ENCODE results near the gene PARD3.
"Not testable (repeated sequence)": the region's sequence is repeated elsewhere in the genome, so short reads cannot be mapped to it uniquely, and the experiment has no call there.

The PARD3 gene

GRCh38 chr10:34444223-34445183, 370.6 kb downstream of the PARD3 start:
- DNase-seq = no peak

DNA sequence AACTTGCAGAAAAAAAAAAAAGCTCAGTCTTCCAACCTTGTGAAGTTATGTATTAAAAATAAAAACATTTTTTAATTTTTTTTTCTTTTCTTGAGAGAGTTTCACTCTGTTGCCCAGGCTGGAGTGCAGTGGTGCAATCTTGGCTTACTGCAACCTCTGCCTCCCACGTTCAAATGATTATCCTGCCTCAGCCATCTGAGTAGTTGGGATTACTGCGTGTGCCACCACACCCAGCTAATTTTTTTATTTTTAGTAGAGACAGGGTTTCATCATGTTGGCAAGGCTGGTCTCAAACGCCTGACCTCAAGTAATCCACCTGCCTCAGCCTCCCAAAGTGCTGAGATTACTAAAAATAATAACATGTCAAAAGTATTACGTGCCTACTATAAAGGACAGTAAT, 375.7 kb downstream of the PARD3 start:
- not testable (repeated sequence) for DNase-seq

DNA sequence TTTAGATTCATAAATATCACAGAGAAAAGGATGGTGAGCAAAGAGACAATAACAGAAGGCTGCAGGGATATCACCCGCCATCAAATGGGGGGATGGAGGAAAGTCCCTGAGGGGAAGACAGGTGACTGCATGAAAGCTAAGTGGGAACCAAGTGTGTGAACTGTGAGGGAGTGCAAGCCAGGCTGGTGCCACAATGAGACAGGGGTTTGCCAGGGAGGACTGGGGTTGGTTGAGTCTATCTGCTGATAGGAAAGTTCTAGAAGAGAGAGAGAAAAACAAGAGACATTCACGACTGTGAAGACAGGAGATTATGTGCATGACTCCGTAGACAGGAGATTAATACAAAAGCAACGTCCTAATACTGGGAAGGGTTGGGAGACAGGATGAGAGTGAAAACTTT, 376.4 kb downstream of the PARD3 start:
- DNase-seq = no peak

DNA sequence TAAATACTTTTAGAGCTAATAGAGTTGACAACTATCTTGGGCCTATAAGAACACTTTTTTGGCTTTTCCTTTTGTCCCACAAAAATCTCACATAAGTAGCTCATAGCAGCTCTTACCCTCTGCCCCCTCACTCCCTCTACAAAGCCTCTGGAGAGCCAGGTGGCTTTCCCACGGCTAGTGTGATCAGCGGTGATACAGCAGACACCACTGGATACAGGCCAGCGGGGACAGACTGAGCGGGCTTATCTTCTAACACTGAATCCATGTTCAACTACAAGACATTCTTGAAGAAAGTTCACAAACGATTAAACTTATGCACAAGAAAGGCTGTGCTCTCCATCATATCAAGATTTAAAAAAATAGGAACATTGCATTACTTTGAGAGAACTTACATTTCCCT, 377.2 kb downstream of the PARD3 start:
- no peak for DNase-seq

GRCh38 chr10:34434119-34434594, 380.9 kb downstream of the PARD3 start:
- DNase-seq = no peak

- DNase-seq = no peak
Observed at GRCh38 chr10:34433241-34434076, 381.6 kb downstream of the PARD3 start.

GRCh38 chr10:34432589-34432988, 382.5 kb downstream of the PARD3 start:
- DNase-seq = no peak

DNA sequence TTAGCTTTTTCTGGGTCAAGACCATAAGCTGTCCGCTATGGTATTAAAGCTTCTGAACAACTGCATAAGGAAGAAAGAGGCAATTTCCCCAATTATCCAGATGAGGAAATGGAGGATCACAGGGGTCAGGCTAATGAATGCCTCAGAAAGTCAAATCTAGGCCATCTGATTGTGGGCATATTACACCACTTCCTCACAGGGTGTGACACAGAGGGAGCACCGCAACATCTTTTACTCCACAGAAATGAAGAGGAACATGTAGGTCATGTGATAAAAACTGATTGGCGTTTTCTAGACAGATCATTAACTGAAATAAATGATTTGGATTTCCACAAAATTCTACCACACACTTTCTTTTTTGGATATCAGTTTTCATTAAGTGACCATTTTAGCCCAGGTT, 384.4 kb downstream of the PARD3 start:
- no peak for DNase-seq

GRCh38 chr10:34428501-34428900, 386.6 kb downstream of the PARD3 start:
- no peak for DNase-seq

DNA sequence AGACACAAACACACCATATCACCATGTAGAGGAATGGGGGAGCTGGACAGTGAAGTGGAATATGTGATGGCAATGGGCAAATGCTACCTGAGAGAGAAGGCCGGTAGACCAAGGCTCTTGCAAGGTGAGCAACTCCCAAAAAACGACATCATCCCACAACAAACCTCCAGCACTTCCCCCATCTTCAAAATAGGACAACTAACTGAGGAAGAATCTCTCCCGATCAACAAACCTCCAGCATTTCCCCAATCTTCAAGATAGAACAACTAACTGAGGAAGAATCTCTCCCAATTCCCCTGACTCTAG, 387.2 kb downstream of the PARD3 start:
- DNase-seq = no peak

DNA sequence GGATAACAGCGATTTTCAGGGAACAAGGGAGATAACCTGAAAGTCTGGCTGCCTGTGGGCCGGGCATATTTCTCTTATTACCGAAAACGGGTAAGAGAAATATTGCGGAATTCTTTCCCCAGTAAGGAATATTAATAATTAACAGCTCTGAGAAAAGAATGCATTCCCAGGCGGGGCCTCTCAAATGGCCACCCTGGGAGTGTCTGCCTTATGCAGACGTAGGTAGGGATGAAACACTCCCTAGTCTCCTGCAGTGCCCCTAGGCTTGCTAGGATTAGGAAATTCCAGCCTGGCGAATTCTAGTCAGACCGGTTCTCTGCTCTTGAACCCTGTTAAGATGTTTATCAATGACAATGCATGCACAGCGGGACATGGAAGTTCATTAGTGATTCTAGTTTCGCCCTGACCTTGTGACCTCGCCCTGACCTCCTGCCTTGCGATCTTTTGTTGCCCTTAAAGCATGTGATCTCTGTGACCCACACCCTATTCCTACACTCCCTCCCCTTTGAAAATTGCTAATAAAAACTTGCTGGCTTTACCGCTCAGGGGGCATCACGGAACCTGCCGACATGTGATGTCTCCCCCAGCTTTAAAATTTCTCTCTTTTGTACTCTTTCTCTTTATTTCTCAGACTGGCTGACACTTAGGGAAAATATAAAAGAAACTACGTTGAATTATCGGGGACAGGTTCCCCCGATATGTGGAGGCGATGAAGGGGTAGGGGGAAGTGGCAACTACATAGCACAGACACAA, 387.8 kb downstream of the PARD3 start:
- not testable (repeated sequence) for DNase-seq

DNA sequence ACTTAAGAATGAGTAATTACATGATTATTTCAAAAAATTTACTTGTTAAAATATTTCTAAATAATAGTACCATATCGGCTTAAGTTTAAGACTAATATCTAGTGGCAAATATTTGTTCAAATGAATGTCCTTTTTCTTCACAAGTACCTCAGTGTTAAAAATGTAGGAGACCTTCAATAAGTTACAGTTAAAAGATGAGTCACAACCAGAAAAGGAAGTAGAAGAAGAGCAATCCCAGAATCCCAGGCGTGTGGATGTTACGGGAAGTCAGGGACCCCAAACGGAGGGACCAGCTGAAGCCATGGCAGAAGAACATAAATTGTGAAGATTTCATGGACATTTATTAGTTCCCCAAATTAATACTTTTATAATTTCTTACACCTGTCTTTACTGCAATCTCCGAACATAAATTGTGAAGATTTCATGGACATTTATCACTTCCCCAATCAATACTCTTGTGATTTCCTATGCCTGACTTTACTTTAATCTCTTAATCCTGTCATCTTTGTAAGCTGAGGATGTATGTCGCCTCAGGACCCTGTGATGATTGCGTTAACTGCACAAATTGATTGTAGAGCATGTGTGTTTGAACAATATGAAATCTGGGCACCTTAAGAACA, 388.4 kb downstream of the PARD3 start:
- DNase-seq = not testable (repeated sequence)

DNA sequence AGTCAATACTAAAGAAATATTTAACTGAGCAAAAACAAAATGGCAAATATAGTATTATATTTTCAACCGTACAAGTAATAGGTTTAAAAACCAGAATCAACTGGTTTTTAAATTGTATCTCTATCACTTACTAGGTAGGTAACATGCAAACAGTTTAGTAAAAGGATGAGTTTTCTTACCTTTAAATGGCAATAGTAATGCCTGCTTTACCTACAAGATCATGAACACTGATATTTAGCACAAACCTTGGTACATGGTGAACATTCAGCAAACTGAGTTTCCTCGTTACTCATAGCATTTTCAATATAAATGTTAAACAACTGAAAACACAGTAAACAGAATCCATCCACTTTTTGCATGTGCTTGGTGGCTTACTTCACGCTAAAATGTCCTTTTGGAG, 389.1 kb downstream of the PARD3 start:
- DNase-seq = no peak

DNA sequence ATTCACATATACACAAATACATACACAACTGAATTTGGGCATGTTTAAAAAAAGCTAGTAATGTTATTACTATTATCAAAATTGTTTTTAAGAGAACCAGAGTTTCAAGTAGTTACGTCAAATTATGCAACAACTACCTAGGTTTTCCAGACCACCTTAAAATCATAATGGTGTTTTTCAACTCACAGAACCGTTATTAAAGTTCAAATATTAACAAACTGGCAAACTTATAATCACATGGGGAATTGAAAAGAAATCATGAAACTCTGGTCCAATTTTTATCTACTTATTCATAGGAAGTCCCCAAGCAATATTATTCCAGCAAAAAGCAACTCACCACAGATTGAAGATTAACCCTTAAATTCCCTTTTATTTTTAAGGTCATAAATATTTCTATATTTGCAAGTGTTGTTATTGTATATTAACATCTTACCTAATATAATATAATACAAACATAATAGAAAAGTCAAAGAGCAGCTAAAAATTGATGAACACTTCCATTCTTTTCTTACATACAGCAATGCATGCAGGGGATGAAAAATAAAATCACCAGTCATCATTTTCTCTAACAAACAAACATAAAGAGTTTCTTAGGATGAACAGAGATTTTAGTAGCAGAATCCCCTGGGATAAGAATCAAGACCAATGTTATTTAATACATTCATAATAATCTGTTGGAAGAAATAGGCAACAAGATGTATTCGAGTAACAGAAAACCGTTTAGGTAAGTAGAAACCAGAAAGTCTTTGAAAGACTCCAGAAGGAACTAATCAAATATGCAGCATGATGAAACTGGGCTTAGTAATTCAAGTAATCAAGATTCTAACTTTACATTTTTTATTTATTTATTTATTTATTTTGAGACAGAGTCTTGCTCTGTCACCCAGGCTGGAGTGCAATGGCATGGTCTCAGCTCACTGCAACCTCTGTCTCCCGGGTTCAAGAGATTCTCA, 391.1 kb downstream of the PARD3 start:
- DNase-seq = no peak

GRCh38 chr10:34420795-34421194, 394.3 kb downstream of the PARD3 start:
- no peak for DNase-seq

DNA sequence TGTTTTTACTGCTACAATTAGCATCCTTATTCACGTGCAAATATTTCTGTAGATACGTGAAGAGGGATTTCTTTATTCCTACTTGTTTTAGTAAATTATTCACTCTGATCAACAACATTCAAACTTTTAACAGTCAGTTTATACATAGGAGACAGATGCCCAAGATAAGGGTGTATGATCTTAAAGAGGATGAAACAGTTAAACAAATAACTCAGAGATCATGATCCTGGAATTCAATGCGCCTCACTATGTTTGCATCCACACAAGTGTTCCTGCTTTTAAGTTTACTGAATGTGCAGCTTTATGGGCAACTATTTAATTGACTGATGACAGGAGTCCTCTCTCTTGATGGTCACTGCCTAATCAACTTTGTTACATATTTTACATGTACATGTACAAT, 394.8 kb downstream of the PARD3 start:
- no peak for DNase-seq

DNA sequence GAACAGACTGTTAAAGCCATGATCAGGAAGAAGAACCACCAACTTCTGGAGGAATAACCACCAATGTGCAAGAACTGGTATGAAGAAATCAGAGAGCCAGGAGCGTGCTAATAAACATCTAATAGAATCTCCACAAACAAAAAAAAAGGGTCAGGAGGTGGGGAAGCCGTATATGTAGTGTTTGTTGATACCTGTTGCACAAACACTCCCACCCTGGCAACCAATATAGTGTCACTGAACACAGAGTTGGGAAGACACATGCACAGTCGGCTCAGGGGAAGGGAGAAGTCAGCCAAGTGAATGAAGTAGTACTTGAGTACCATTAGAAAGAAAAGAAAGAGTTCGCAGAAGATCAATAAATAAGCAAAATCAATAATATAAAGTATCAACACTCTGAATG, 400.1 kb downstream of the PARD3 start:
- no peak for DNase-seq

DNA sequence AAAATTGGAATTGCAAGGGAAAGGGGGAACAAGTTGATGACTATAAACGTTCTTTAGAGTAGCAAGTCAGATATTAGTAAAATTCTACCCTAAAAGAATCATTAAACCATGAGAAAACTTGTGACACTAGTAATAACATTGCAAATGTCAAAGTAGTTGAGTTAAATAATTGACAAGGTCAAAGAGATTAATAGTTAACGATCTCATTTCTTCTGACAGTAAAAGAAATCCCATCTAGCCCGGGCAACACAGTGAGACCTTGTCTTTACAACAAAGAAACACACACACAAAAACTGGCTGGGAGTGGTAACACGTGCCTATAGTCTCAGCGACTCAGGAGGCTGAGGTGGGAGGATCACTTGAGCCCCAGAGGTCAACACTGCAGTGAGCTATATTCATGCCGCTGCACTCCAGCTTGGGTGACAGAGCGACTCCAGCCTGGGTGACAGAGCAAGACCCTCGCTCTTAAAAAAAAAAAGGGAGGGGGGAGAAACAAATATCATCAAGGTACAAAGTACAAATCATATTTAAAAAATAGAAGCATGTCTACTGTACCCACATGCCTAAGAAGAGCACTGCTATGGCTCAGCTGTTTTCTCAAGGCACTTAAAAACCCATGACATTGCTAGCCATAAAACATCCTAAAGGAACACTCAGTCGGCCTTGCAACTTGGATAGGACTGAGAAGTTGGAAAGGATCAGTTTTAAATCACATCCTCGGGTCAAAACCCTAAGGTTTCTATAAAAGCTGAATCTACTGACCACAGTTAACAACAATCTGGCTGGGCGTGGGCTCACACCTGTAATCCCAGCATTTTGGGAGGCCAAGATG, 401.1 kb downstream of the PARD3 start:
- DNase-seq = no peak

- DNase-seq = no peak
Observed at GRCh38 chr10:34413214-34413613, 401.9 kb downstream of the PARD3 start.

GRCh38 chr10:34408956-34409355, 406.1 kb downstream of the PARD3 start:
- no peak for DNase-seq

DNA sequence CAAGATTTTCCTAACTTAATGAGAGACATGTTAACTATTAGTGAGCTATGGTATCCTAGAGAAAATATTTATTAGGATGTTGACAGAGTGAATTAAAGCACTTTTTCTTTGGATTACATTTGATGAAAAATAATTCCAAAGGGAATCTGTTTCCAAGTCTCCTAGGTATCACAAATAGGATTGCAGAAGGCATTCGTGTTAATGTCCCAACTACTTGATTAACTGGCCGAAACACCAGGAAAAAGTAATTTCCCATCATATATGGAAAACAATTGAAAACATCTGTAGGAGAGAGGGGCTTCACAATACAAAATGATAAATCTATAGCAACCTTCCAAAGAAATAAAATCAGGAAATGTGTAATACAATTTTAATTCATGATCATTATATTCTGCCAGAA, 406.7 kb downstream of the PARD3 start:
- DNase-seq = no peak

All from activated CD4-positive, alpha-beta T cell treated with anti-CD3 and anti-CD28 coated beads, Interleukin-2, amount 50 U/mL, for 4 hours (primary cell).